Measurements from ENCODE around the gene NBDY. TPM values are rescaled to one million over a fixed set of nuclear protein-coding genes. Genes with fewer than 3 reads are reported as not detected.

Gene NBDY
- total RNA-seq, 4 donors from 2014 or later = 7.0 to 25.1 (median 9.5) TPM

GRCh38 chrX:56738670-56739069, 9.6 kb downstream of the NBDY start:
- TF ChIP-seq, protein P1, sequence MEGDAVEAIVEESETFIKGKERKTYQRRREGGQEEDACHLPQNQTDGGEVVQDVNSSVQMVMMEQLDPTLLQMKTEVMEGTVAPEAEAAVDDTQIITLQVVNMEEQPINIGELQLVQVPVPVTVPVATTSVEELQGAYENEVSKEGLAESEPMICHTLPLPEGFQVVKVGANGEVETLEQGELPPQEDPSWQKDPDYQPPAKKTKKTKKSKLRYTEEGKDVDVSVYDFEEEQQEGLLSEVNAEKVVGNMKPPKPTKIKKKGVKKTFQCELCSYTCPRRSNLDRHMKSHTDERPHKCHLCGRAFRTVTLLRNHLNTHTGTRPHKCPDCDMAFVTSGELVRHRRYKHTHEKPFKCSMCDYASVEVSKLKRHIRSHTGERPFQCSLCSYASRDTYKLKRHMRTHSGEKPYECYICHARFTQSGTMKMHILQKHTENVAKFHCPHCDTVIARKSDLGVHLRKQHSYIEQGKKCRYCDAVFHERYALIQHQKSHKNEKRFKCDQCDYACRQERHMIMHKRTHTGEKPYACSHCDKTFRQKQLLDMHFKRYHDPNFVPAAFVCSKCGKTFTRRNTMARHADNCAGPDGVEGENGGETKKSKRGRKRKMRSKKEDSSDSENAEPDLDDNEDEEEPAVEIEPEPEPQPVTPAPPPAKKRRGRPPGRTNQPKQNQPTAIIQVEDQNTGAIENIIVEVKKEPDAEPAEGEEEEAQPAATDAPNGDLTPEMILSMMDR (IDR thresholded peaks at IDR 0.05; ENCODE audit: low read depth) = no peak

GRCh38 chrX:56744996-56745395, 16.0 kb downstream of the NBDY start:
- TF ChIP-seq, protein P1 (IDR thresholded peaks at IDR 0.05; ENCODE audit: low read depth) = no peak

DNA sequence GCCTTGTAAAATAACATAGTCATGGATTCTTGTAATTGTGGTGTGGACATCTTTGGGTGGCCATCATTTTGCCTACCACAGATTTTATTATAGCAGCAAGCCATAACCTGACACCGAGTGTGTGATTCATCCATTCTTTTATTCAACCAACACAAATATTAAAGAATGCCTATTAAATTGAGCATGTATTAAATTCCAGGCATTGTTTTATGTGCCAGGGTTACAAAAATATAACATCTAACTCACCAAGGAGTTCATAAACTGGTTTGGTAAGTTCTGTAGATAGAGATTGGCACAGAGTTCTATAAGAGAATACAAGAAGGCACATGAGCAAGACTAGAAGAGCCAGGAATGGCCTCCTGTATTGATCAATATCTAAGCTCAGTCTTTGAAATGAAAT, 18.0 kb downstream of the NBDY start:
- TF ChIP-seq, protein P1 (IDR thresholded peaks at IDR 0.05; ENCODE audit: low read depth) = no peak

- TF ChIP-seq, protein P1 (IDR thresholded peaks at IDR 0.05; ENCODE audit: low read depth) = no peak
Measured at GRCh38 chrX:56751071-56751470, 22.0 kb downstream of the NBDY start.

GRCh38 chrX:56757327-56757726, 28.3 kb downstream of the NBDY start:
- TF ChIP-seq, protein P1 (IDR thresholded peaks at IDR 0.05; ENCODE audit: low read depth) = no peak

- TF ChIP-seq, protein P1 (IDR thresholded peaks at IDR 0.05; ENCODE audit: low read depth) = no peak
Measured at GRCh38 chrX:56758456-56758855, 29.4 kb downstream of the NBDY start.

DNA sequence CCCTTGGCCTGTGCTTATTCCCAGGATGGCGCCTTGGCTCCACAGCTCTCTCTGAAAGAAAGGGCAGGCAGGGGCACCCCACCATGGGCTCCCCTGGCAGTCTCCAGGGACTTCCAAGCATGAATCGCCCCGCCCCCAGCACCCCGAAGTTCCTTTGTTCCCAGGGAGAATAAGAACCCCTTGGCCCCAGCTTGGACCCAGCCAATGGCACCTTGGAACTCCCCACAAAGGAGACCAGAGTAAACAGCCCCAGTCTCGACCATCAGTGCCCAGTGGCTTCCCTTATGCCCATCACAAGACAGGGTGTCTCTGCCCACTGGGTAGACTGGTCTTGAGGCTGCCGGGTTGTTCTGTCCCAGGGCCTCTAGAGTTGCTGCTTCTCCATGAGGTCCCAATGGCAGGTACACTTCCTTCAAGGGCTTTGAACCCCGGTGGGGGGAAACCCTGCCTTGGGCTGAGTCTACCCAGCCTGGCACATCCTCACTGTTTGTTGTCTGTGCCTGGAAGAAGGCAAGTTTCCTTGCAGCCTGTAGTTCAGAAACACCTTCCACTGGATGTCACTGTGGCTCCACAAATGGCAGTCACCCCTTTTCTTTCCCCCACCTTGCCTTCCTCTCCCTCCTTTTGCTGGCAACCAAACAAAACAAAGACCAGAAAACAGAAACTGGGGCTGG, 30.8 kb downstream of the NBDY start:
- TF ChIP-seq, protein P1 (IDR thresholded peaks at IDR 0.05; ENCODE audit: low read depth) = no peak

All from subcutaneous adipose tissue (tissue), 4 donors.